Rectal smooth muscle tissue (tissue), 1 donor: ENCODE measurements around the gene SUCLG1.
"Not testable (repeated sequence)": the region's sequence is repeated elsewhere in the genome, so short reads cannot be mapped to it uniquely, and the experiment has no call there.

Experiments
- H3K27ac ChIP-seq: one replicate; pipeline ENCODE4 v1.7.0; 2013; ENCODE audit warnings: low read depth, low read length, inconsistent platforms
- H3K27me3 ChIP-seq: one replicate; pipeline ENCODE4 v1.7.0; 2013; ENCODE audit warnings: low read length; ENCODE audit not compliant: control insufficient read depth, insufficient read depth
- H3K36me3 ChIP-seq: one replicate; pipeline ENCODE4 v1.7.0; 2013; ENCODE audit warnings: low read length; ENCODE audit not compliant: control insufficient read depth, insufficient read depth
- H3K4me1 ChIP-seq: one replicate; pipeline ENCODE4 v1.7.0; 2013; ENCODE audit warnings: low read length; ENCODE audit not compliant: control insufficient read depth, insufficient read depth
- H3K4me3 ChIP-seq: one replicate; pipeline ENCODE4 v1.7.0; 2013; ENCODE audit warnings: low read length
- H3K9ac ChIP-seq: one replicate; pipeline ENCODE4 v1.7.0; 2013; ENCODE audit warnings: low read length

SUCLG1 gene

DNA sequence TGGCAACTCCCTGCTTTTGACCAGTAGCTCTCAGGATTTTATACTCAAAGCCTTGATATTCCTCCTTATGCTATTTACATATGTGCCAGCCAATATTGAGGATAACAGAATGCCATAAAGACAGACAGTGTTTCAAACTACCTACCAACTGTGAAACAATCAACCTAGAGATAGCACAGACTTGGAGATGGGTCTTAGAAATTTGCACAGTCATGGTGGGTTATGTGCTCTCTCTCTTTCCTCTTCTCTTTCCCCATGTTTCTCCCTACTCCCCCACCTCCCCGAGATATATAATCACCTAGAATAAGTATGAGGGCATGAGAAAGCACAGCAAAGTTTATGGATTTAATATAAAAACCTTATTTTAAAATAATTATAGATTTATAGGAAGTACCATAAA is 24.2 kb upstream of the SUCLG1 start:
- H3K36me3 ChIP-seq: no peaks in the 10 kb centered on the region
- H3K27ac ChIP-seq: no peak overlapping the region
- no peak overlapping the region for H3K4me3 ChIP-seq
- no peaks in the 10 kb centered on the region for H3K27me3 ChIP-seq
- no peak overlapping the region for H3K9ac ChIP-seq
- H3K4me1 ChIP-seq: no peaks in the 10 kb centered on the region

DNA sequence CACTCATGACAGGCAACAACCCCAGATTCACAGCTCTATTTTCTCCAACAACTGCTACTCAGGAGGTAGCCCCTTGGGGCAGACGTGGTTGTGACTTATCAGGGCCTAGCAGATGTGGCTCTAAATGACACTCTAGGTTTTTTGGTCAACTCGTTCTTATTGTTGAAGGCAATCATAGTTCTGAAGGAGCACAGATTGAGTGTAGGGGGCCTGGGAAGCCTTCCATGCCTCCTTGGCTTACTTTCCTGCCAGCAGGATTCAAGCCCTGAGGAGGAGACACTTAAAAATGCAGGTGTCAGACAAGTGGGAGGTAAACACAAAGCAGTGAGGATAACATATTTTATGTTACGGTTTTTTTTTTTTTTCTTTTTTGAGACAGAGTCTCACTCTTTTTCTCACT is 23.5 kb upstream of the SUCLG1 start:
- Histone ChIP-seq H3K36me3 (no peaks in the 10 kb centered on the region), H3K4me3 (no peak overlapping the region), H3K27ac (no peak overlapping the region), H3K9ac (no peak overlapping the region), H3K4me1 (no peaks in the 10 kb centered on the region), H3K27me3 (no peaks in the 10 kb centered on the region)

DNA sequence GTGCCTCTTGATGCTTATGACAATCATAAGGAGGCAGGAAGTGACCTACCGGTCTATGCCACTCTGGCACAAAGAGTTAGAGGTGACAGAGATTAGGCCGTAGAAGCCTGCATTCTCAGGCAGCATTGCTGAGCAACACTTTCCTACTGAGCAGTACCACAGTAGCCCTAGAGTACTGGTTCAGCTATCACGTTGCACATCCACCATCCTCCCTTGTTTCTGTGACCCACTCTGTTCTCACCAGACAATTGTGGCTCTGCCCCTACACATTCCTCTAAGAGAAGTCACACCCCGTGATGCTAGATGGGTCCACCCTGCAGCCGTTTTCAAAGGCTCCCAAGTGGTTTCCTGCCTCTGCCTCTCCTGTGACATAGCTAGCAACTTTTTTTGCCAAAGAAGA is 22.6 kb upstream of the SUCLG1 start:
- Histone ChIP-seq H3K4me3 (no peak overlapping the region), H3K4me1 (no peaks in the 10 kb centered on the region), H3K27me3 (no peaks in the 10 kb centered on the region), H3K36me3 (no peaks in the 10 kb centered on the region), H3K9ac (no peak overlapping the region), H3K27ac (no peak overlapping the region)

DNA sequence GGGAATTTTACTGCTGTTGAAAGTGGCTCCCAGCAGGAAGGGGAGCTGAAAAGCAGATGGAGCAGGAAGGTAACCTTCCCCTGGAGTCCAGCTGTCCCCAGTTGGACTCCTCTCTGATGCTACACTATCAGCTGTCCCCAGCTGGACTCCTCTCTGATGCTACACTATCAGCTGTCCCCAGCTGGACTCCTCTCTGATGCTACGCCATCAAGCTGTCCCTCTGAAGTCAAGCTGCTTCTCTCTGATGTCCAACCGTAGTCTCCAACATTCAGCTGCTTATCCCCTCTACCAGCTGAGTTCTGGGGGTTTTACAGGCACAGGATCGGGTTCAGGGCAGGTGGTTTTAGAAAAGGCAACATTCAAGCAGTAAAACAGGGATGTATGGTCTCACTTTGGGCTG is 19.8 kb upstream of the SUCLG1 start:
- no peaks in the 10 kb centered on the region for H3K36me3 ChIP-seq
- no peaks in the 10 kb centered on the region for H3K4me1 ChIP-seq
- no peak overlapping the region for H3K9ac ChIP-seq
- no peaks in the 10 kb centered on the region for H3K27me3 ChIP-seq
- H3K27ac ChIP-seq: no peak overlapping the region
- no peak overlapping the region for H3K4me3 ChIP-seq

DNA sequence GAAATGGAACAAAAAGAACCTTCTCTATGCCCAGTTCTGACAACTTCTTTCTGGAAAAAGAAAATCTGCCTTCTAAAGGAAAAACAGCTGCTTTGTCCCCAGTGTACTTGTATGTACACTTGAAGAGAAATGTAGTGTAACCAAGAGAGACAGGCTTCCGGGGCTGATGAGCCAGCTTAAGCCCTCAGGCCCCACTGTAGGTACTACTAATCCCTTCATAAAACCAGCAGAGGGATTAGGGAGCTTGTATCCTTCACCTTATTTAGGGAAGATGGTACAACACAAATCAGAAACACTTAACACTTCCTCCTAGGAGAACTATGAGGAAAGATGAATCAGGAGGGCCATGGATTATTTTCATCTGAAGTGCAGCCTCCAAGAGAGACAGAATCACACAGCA is 18.8 kb upstream of the SUCLG1 start:
- Histone ChIP-seq H3K36me3 (no peaks in the 10 kb centered on the region), H3K27me3 (no peaks in the 10 kb centered on the region), H3K4me3 (no peak overlapping the region), H3K27ac (no peak overlapping the region), H3K4me1 (no peaks in the 10 kb centered on the region), H3K9ac (no peak overlapping the region)

DNA sequence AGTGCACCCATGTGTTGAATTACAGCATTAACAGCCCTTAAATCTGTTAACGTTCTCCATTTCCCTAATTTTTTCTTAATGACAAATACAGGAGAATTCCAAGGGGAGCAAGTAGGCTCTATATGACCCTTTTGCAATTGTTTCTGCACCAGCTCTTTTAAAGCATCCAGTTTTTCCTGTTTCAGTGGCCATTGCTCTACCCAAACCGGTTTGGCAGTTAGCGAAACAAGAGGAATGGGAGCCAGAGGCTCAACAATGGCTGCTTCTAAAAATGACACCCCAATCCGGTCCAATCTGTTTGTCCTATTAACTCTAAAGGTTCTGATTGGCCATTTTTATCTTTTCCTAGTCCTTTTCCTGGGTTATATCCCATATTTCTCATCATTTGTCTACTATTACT is 15.1 kb upstream of the SUCLG1 start:
- no peak overlapping the region for H3K9ac ChIP-seq
- H3K27ac ChIP-seq: no peak overlapping the region
- H3K4me1 ChIP-seq: no peaks in the 10 kb centered on the region
- no peak overlapping the region for H3K4me3 ChIP-seq
- no peaks in the 10 kb centered on the region for H3K27me3 ChIP-seq
- H3K36me3 ChIP-seq: no peaks in the 10 kb centered on the region

DNA sequence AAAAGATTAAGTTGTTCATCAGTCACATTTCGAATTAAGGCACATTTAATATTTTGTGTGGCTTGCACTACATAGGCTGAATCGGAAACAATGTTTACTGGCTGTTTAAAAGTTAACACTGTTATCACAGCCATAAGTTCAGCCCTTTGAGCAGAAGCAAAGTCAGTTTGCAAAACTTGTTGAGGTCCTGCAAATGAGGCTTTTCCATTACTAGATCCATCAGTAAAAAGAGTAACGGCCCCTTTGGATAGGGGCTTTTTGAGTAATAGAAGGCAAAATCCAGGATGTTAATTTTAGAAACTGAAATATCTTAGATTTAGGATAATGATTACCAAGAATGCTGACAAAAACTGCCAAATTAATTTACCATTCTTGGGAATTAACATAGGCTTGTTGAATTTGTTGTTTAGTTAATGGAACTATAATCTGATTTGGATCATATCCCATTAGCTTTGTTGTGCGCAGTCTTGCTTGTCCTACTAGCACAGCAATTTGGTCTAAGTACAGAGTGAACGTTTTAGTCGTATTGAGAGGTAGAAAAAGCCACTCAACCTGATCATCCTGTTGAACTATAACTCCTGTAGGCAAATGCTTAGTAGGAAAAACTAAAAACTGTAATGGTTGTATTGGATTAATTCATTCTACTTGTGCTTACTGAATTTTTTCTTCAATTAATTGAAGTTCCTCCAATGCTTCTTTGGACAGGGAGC is 13.9 kb upstream of the SUCLG1 start:
- Histone ChIP-seq H3K4me3 (no peak overlapping the region), H3K4me1 (no peaks in the 10 kb centered on the region), H3K9ac (no peak overlapping the region), H3K27ac (no peak overlapping the region), H3K27me3 (no peaks in the 10 kb centered on the region), H3K36me3 (no peaks in the 10 kb centered on the region)

DNA sequence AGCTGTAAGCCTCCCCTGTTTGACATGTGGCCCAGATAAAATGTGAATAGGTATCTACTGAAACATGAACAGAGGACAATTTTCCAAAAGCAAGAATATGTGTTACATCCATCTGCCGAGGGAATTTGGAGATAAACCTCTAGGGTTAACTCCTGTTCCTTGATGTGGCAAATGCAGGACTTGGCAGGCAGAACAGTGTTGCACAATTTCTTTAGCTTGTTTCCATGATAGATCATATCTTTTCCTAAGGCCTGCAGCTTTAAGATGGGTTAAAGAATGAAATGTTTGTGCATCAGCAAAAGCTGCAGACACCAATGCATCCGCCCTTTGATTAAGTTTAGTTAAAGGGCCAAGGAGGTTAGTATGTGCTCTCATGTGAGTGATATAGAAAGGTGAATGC is 13.3 kb upstream of the SUCLG1 start:
- H3K27ac ChIP-seq, H3K4me1 ChIP-seq: not testable (repeated sequence)

DNA sequence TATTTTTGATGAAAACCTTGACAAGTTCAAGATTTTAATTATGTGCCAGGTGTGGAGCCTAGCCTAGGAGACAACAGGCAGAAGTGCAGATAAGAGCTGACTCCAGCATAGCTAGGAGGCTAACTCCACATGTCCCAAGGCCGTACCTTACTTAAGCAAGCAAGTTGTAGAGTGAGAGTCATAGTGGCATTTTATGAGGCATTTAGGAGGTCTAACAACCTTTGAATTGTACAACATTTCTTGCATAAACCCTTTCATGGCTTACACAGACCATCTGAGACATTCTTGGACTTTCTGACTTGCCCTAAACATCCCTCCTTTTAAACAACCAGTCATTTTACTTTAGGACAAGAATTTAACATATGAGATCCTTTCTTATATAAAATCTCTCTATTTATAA is 8.3 kb upstream of the SUCLG1 start:
- no peaks in the 10 kb centered on the region for H3K36me3 ChIP-seq
- H3K27ac ChIP-seq: no peak overlapping the region
- H3K4me3 ChIP-seq: no peak overlapping the region

More for the DNA sequence above, 13.3 kb upstream of the SUCLG1 start:
- H3K4me3 ChIP-seq, H3K9ac ChIP-seq, H3K27me3 ChIP-seq, H3K36me3 ChIP-seq: not testable (repeated sequence)

DNA sequence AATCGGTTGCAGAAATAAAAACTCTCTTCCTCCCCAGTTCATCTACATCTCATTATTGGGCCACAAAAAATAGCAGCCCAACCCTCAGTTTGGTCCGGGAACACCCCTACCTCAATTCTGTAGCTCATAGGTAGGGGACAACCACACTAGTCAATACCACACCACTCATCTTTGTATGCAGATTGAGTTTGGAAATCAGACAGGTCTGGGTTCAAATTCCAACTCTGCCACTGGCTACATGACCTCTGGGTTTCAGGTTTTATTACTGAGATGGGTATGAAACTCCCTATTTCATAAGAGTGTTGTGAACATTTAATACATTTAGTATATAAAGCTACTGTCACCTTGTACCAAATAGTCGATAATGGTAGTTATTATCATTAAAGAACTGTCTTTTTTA is 2.2 kb upstream of the SUCLG1 start:
- Histone ChIP-seq H3K27ac (no peak overlapping the region), H3K27me3 (no peaks in the 10 kb centered on the region)

More for the DNA sequence above, 8.3 kb upstream of the SUCLG1 start:
- Histone ChIP-seq H3K9ac (no peak overlapping the region), H3K27me3 (no peaks in the 10 kb centered on the region), H3K4me1 (no peaks in the 10 kb centered on the region)

DNA sequence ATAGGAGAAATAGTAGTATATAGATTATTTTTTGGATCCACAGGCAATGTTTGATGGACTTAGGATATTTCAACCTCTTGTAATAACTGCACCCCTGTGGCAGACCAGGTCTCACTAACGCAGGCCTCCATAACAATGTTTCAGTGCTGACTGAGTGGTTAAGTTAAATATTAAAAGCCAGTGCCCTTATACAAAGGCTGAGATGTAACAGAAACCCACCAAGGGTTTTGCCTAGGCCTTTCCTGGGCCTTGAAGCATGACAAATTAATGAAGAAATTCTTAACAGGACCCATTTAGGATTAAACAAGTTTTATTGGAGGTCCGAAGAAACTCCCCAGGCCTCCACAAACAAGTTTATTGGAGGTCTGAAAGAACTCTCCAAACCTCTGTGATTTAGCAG is 1.6 kb upstream of the SUCLG1 start:
- H3K36me3 ChIP-seq: no peaks in the 10 kb centered on the region
- H3K4me3 ChIP-seq: no peak overlapping the region
- H3K27me3 ChIP-seq: no peaks in the 10 kb centered on the region
- H3K9ac ChIP-seq: no peak overlapping the region
- peaks cover 6% of the 10 kb centered on the region for H3K4me1 ChIP-seq
- H3K27ac ChIP-seq: no peak overlapping the region

More for the DNA sequence above, 2.2 kb upstream of the SUCLG1 start:
- H3K4me1 ChIP-seq: peaks cover 6% of the 10 kb centered on the region
- H3K9ac ChIP-seq: no peak overlapping the region
- no peaks in the 10 kb centered on the region for H3K36me3 ChIP-seq
- H3K4me3 ChIP-seq: no peak overlapping the region

DNA sequence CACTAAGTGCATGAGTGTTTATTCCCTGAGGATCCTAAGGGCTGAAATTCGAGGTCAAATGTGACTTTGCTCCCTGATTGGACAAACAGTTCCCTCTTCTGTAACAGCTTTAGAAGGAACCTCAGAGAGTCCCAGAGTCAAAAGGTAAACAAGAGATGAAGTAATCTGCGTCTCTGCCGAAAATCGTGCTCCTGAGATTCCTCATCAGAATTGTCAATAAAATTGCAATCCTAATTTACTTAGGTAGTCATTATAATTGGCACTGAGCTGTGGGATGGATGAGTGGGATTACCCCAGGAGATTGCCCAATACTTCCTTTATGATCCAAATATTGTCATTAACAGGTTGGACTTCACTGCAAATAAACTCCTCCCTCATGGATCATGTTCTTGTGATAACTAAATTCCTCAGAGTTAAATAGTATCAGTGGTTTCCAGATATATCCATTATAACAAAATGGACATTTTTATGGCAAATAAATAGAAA is 907 bp upstream of the SUCLG1 start:
- Histone ChIP-seq H3K4me1 (peaks cover 6% of the 10 kb centered on the region), H3K4me3 (peak overlapping the region; percentile 74), H3K9ac (no peak overlapping the region), H3K36me3 (no peaks in the 10 kb centered on the region), H3K27ac (no peak overlapping the region), H3K27me3 (no peaks in the 10 kb centered on the region)

DNA sequence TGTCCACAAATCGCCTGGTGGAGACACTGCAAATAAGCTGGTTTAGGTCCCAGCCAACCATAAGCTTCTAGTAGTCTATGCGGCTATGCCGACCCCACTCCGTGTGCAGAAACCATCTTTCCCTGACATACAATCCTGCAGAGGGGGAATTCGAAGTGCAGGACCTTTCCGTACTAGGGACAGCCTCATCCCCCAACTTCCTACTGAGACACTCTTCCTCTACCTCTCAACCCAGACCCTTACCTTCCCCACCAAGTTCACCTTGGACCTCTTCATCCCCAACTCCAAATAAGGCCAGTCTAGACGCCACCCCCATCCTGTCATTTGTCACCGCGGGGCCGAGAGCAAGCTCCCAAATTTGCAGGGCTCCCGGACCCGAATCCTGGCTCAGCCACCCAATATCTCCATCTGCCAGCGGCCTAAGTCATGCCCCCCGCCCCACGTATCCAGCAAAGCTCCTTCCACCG is 496 bp downstream of the SUCLG1 start:
- Histone ChIP-seq H3K4me1 (peaks cover 6% of the 10 kb centered on the region), H3K4me3 (peak overlapping the region; percentile 74), H3K9ac (peak overlapping the region; percentile 81), H3K36me3 (no peaks in the 10 kb centered on the region), H3K27me3 (no peaks in the 10 kb centered on the region), H3K27ac (peak overlapping the region; percentile 95)
